Measurements from ENCODE around the gene KRT86. TPM values are rescaled to one million over a fixed set of nuclear protein-coding genes. Genes with fewer than 3 reads are reported as not detected.

Gene KRT86
- total and polyA plus RNA-seq, 2 experiments from 2014 or later: 0.16 TPM; not detected in 1

- no peak for DNase-seq (ENCODE audit: low spot score)
- TF ChIP-seq REST (IDR thresholded peaks at IDR 0.05; ENCODE audit: unreplicated experiment) (no peak), ZNF331 (CRISPR knock-in tag; IDR thresholded peaks at IDR 0.05; ENCODE audit: low read depth) (no peak), POLR2AphosphoS5 (IDR thresholded peaks at IDR 0.05; ENCODE audit: low read depth) (no peak), EZH2 (IDR thresholded peaks at IDR 0.05; ENCODE audit: low read depth, unreplicated experiment) (no peak), STAT1 (IDR thresholded peaks at IDR 0.05; ENCODE audit: unreplicated experiment) (no peak), JUNB (IDR thresholded peaks at IDR 0.05; ENCODE audit: unreplicated experiment) (no peak), EZH2phosphoT487 (IDR thresholded peaks at IDR 0.05; ENCODE audit: unreplicated experiment) (no peak), ZNF114 (CRISPR knock-in tag; IDR thresholded peaks at IDR 0.05) (no peak), CREB1 (CRISPR knock-in tag; IDR thresholded peaks at IDR 0.05; ENCODE audit: low read depth) (no peak), NANOG (IDR thresholded peaks at IDR 0.05; ENCODE audit: borderline replicate concordance) (no peak)
- TF ChIP-seq, protein P1, sequence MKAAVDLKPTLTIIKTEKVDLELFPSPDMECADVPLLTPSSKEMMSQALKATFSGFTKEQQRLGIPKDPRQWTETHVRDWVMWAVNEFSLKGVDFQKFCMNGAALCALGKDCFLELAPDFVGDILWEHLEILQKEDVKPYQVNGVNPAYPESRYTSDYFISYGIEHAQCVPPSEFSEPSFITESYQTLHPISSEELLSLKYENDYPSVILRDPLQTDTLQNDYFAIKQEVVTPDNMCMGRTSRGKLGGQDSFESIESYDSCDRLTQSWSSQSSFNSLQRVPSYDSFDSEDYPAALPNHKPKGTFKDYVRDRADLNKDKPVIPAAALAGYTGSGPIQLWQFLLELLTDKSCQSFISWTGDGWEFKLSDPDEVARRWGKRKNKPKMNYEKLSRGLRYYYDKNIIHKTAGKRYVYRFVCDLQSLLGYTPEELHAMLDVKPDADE (IDR thresholded peaks at IDR 0.05): no peak
- TF ChIP-seq, protein P2, sequence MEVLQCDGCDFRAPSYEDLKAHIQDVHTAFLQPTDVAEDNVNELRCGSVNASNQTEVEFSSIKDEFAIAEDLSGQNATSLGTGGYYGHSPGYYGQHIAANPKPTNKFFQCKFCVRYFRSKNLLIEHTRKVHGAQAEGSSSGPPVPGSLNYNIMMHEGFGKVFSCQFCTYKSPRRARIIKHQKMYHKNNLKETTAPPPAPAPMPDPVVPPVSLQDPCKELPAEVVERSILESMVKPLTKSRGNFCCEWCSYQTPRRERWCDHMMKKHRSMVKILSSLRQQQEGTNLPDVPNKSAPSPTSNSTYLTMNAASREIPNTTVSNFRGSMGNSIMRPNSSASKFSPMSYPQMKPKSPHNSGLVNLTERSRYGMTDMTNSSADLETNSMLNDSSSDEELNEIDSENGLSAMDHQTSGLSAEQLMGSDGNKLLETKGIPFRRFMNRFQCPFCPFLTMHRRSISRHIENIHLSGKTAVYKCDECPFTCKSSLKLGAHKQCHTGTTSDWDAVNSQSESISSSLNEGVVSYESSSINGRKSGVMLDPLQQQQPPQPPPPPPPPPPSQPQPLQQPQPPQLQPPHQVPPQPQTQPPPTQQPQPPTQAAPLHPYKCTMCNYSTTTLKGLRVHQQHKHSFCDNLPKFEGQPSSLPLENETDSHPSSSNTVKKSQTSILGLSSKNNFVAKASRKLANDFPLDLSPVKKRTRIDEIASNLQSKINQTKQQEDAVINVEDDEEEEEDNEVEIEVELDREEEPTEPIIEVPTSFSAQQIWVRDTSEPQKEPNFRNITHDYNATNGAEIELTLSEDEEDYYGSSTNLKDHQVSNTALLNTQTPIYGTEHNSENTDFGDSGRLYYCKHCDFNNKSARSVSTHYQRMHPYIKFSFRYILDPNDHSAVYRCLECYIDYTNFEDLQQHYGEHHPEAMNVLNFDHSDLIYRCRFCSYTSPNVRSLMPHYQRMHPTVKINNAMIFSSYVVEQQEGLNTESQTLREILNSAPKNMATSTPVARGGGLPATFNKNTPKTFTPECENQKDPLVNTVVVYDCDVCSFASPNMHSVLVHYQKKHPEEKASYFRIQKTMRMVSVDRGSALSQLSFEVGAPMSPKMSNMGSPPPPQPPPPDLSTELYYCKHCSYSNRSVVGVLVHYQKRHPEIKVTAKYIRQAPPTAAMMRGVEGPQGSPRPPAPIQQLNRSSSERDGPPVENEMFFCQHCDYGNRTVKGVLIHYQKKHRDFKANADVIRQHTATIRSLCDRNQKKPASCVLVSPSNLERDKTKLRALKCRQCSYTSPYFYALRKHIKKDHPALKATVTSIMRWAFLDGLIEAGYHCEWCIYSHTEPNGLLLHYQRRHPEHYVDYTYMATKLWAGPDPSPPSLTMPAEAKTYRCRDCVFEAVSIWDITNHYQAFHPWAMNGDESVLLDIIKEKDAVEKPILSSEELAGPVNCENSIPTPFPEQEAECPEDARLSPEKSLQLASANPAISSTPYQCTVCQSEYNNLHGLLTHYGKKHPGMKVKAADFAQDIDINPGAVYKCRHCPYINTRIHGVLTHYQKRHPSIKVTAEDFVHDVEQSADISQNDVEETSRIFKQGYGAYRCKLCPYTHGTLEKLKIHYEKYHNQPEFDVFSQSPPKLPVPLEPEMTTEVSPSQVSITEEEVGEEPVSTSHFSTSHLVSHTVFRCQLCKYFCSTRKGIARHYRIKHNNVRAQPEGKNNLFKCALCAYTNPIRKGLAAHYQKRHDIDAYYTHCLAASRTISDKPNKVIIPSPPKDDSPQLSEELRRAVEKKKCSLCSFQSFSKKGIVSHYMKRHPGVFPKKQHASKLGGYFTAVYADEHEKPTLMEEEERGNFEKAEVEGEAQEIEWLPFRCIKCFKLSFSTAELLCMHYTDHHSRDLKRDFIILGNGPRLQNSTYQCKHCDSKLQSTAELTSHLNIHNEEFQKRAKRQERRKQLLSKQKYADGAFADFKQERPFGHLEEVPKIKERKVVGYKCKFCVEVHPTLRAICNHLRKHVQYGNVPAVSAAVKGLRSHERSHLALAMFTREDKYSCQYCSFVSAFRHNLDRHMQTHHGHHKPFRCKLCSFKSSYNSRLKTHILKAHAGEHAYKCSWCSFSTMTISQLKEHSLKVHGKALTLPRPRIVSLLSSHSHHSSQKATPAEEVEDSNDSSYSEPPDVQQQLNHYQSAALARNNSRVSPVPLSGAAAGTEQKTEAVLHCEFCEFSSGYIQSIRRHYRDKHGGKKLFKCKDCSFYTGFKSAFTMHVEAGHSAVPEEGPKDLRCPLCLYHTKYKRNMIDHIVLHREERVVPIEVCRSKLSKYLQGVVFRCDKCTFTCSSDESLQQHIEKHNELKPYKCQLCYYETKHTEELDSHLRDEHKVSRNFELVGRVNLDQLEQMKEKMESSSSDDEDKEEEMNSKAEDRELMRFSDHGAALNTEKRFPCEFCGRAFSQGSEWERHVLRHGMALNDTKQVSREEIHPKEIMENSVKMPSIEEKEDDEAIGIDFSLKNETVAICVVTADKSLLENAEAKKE (CRISPR knock-in tag; IDR thresholded peaks at IDR 0.05): no peak
- TF ChIP-seq, protein P3, sequence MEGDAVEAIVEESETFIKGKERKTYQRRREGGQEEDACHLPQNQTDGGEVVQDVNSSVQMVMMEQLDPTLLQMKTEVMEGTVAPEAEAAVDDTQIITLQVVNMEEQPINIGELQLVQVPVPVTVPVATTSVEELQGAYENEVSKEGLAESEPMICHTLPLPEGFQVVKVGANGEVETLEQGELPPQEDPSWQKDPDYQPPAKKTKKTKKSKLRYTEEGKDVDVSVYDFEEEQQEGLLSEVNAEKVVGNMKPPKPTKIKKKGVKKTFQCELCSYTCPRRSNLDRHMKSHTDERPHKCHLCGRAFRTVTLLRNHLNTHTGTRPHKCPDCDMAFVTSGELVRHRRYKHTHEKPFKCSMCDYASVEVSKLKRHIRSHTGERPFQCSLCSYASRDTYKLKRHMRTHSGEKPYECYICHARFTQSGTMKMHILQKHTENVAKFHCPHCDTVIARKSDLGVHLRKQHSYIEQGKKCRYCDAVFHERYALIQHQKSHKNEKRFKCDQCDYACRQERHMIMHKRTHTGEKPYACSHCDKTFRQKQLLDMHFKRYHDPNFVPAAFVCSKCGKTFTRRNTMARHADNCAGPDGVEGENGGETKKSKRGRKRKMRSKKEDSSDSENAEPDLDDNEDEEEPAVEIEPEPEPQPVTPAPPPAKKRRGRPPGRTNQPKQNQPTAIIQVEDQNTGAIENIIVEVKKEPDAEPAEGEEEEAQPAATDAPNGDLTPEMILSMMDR (conservative IDR thresholded peaks at IDR 0.05; ENCODE audit: low read depth in 2 of 2): no peak
- Histone ChIP-seq H3K4me3 (no peak overlapping the region), H3K4me1 (ENCODE audit: insufficient read depth) (no peaks in the 10 kb centered on the region), H3K4me2 (no peak overlapping the region), H3K36me3 (ENCODE audit: insufficient read depth) (no peaks in the 10 kb centered on the region), H3K79me2 (replicated peaks; ENCODE audit: insufficient read depth) (no peaks in the 10 kb centered on the region), H3K9me2 (ENCODE audit: insufficient read depth) (no peaks in the 10 kb centered on the region), H3K27me3 (ENCODE audit: insufficient read depth) (peaks cover 62% of the 10 kb centered on the region), H2AFZ (no peak overlapping the region), H4K20me1 (replicated peaks; ENCODE audit: insufficient read depth) (no peaks in the 10 kb centered on the region; the same call in 1 of the 2 replicates), H3F3A (replicated peaks; ENCODE audit: low read depth) (no peaks in the 10 kb centered on the region), H3K27ac (ENCODE audit: low read depth) (no peak overlapping the region)
- Mint-ChIP-seq H3K27me3 (ENCODE audit: insufficient read depth, low read depth, poor library complexity) (peaks cover 59% of the 10 kb centered on the region), H3K4me1 (peaks cover 18% of the 10 kb centered on the region), H3K27ac (no peak overlapping the region), H3K9me3 (peaks cover 4% of the 10 kb centered on the region), H3K4me3 (no peak overlapping the region), H3K36me3 (ENCODE audit: low read depth) (0 out of 3 replicates have a peak, but pooled peaks cover 3% of the 10 kb centered on the region)
- no peak for ATAC-seq
These were observed 20.1 kb upstream of the KRT86 start for GRCh38 chr12:52254180-52254964.
